ENCODE results near the gene VPS13D.
"Not testable (repeated sequence)": the region's sequence is repeated elsewhere in the genome, so short reads cannot be mapped to it uniquely, and the experiment has no call there.

Gene VPS13D

DNA sequence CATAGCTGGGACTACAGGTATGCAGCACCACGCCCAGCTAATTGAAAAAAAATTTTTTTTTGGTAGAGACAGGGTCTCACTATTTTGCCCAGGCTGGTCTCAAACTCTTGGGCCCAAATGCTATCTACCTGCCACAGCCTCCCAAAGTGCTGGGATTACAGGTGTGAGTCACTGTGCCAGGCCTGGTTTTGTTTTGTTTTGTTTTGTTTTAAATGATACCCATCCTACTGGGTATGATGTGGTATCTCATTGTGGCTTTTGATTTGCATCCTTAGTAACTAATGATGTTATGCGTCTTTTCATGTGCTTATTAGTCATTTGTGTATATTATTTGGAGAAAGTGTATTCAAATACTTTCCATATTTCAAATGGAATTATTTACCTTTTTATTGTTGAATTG is 142.3 kb downstream of the VPS13D start:
- no peak for DNase-seq

GRCh38 chr1:12372761-12373160 is 142.9 kb downstream of the VPS13D start:
- DNase-seq: no peak

DNA sequence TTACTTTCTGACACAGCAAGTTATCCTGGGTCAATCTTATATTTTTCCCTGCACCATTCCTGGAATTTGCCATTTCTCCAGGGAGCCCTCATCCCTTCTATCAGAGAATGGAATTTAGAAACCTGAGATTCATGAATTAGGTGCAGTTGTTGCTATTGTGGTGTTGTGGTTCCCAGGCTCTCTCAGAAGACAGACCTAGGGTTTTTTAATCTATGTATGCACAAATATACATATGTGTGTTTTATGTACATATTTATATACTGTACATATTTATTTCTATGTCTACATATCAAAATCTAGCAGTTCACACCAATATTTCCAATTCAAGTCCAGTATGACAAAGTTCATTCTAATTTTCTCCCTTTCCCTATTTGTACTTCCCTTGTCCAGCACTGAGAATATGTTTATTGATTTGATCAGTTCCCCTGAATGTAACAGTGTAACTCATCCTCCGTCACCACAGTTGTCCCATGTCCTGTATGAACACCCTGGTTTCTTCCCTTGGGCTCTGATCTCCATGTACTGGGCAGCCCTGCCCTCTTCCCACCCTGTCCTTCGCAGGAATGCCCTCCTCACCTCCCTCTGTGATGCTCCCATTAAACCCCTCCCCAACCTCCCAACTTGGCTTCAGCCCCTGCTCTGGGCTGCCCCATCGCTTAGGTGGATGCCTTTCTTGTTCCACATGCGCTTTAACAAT is 145.5 kb downstream of the VPS13D start:
- DNase-seq: no peak

DNA sequence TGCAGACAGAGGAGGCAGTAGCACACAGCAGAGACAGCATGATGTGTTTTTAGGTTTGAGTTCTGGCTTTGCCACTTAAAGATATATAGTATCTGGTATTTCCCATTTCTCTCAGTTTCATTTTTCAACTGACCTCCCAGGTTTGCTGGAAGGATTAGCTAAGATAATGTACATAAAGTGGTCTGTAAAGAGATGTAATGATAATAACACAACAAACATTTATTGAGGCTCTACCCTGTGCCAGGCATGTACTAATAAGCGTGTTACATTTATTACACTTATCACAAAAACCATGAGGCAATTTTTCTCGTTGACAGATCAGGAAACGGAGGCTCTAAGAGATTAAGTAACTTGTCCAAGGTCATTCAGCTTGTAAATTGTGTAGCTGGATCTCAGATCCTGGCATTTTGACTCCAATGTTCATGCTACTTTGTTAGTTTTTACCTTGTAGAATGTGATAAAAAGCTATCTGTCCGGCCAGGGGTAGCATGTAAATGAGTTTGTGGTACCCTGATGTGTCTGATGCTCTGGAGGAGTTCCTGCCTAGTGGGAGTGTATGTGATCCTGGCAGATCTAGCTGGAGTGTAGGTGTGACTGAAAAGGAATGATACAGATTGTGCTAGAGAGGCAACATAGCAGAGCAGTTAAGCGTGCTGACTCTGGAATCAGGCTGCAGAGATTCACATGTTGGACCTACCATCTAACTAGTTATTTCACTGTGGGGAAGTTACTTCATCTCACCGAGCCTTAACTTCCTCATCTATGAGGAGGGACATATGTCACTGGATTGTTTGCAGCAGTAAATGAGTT is 146.6 kb downstream of the VPS13D start:
- no peak for DNase-seq

DNA sequence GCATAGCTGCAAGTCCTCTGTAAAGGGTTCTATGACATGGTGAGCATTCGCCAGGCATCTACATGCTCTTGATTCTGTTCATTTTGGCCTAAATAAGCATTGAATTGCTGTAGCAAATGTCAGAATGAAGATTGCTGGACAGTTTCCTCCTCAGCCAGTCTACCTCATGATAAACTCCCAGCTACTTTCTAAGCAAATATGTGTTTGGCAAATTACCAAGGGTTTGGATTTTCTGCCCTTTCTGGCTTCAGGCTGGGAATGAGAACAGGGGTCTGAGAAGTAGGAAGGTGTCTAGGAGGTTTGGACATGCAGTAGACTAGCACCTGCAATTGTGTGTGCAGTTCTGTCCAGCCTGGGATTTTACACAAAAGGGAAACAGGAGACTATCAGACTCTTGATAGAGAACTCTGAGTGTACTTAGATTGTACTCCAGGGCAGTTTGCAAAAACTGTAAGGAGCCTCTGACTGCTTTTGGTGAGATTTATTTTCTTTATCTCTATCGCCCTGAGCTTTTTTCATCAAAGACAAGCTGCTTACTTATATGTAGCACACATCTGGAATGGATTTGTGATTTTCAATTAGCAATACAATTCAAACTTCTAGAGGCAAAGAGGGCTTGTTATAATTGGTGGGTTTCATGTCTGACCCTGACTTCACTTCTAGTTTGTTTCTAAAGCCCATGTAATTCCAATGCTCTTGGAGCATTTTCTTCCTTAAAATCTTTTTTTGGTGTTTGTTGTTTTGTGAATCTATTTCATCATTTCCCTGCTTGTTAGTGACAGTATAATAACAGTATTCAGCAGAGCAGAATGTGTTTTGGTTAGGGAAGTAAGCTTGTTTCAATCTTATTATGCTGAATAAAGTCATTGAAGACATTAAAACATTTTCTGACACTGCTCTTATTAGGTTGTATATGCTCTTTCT is 150.8 kb downstream of the VPS13D start:
- no peak for DNase-seq

GRCh38 chr1:12383001-12383400 is 153.2 kb downstream of the VPS13D start:
- no peak for DNase-seq

DNA sequence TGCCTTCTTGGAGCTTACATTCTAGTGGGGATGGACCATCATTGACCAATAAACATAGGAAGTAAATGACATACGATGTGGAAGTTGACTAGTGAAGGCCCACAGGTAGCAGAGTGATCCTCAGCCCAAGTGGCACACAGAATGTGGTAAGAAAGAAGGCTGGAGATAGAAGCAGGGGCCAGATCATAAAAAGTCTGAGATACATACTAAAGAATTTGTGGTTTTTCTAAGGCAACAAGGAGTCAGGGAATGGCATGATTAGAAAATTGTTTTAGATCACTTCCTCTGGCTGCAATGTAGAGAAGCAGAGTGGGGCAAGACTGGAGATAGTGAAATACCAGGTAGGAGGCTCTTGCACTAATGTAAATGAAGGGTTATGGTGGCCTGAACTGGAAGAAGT is 154.0 kb downstream of the VPS13D start:
- DNase-seq: no peak

DNA sequence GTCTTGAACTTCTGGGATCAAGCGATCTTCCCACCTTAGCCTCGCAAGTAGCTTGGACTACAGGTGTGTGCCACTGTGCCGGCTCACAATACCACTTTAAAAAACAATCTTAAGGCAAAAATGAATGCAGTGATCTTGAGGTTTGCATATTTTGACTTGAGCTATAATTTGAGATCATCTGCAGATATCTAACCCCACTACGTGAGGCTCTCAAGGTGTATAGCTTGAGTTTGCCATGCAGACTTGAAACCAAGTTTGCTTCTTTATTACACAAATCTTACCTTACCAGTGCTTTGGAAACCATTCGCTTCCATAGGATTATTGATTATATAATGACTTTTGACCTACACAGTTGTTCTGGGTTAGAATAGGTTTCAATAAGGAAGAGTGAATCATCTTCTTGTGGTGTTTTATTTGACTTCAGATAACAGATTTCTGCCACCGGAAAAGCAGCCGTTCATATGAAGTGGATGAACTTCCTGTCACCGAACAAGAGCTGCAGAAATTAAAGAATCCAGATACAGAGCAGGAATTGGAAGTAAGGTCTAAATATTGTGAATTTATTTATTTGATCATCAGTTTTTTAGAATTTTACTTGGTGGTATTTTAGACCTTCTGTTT is 155.1 kb downstream of the VPS13D start:
- no peak for DNase-seq

GRCh38 chr1:12386130-12386529 is 156.3 kb downstream of the VPS13D start:
- DNase-seq: no peak

DNA sequence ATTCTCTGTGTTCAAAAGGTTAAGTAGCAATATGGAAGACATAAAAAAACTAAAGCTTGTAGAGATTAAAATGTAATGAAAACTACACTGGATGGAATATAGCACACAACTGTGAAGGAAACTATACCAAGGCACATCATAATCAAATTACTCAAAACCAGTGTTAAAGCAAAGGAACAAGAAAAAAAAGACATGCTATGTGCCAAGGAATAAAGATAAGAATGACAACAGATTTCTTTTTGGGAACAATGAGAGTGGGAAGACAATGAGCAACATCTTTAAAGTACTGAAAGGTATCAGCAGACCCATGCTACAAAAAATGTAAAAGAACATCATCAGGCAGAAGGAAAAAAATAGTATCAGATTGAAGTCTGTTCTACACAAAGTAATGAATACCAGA is 157.8 kb downstream of the VPS13D start:
- no peak for DNase-seq

DNA sequence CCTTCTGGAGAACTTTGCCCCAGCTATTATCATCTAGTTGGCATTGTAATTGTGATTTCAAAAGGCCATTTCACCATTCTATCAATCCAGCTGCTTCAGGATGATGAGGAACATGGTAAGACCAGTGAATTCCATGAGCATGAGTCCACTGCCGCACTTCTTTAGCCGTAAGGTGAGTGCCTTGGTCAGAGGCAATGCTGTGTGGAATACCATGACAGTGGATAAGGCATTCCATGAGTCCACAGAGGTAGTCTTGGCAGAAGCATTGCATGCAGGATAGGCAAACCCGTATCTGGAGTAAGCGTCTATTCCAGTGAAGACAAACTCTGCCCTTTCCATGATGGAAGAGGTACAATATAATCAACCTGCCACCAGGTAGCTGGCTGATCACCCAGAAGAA is 160.5 kb downstream of the VPS13D start:
- not testable (repeated sequence) for DNase-seq

DNA sequence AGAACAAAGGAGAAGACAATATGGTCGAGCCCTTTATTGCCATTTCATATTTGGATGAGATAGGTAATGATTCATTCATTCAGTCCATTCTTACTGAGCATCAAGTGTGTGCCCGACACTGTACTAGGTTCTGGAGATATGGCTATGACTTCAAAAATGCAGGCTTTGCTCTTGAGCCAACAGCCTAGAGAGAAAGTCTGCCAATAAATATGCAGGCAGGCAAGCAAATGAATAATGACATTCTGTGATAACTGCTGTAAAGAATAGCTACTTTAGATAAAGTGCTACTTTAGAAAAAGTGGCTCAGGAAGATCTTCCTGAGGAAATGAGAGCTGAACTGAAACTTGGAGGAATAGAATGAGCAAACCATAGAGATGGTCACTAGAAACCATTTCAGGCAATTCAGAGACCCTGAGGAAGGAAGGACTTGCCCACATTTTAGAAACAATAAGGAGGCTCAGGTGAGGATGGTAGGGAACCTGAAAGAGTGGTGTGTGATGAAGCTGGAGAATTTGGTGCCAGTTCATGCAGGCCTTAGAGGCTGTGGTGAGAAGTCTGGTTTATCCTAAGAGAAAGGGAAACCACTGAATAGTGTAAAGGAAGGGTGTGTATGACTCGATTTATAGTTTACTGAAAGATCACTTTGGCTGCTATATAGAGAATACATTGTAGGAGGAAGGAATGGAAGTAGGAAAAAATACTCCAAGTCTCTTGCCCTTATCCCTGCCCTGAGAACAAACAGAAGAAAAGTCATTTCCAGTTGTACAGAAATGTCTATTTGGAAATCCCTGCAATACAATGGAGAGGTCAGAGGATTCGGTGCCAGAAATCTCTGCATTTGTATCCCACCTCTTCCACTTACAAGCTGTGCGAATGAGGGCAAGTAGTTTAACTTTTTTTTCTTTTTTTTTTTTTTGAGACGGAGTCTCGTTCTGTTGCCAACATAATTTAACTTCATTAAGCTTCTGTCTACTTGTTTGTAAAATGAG is 167.9 kb downstream of the VPS13D start:
- DNase-seq: no peak

GRCh38 chr1:12398479-12398878 is 168.6 kb downstream of the VPS13D start:
- DNase-seq: no peak

DNA sequence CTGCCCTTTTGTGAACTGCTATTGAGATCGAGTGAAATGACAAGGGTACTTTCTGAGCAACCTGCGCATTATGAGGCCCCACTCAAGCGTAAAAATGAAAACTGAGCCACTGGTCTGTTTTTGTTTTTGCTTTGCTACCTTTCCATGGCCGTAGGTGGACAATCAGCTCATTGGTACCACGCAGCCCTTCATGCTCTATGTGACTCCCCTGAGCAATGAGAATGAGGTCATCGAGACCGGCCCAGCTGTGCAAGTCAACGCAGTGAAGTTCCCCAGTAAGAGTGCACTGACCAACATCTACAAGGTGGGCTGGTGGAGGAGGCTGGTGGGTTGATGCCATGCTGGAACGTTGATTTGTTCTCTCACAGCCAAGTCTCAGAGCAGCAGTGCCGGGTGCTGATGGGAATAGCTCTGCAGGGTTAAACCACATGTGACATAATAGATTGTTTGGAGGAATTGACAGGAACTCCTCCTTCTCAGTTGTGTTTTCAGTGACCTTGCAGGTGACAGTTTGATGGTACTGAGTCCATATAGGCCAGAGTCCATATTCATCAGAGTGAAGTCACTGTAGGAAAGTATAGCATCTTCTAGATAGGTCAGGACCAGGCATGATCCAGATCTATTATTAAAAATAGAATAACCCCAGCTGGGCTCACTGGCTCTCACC is 170.3 kb downstream of the VPS13D start:
- DNase-seq: no peak

GRCh38 chr1:12402159-12402673 is 172.4 kb downstream of the VPS13D start:
- peak; percentile 36 for DNase-seq

GRCh38 chr1:12402842-12403241 is 173.0 kb downstream of the VPS13D start:
- DNase-seq: no peak

DNA sequence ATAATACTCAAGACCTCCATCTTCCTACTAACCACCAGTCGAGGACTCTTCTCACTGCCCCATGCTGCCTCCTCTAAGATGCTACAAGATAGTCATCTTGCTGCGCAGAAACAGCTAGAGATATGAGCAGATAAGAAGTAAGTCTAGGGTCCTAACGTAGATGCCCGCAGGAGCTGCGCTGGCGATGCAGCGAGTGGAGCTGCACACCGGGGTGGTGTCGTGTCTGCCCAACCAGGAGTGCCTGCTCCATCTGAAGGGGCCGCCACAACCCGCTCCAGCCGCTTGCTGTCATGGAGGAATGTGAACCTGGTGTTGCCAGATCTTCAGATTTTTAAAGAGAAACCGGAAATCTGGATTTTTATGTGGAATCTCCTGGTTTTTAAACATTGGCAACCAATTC is 175.1 kb downstream of the VPS13D start:
- no peak for DNase-seq

GRCh38 chr1:12405325-12406210 is 175.7 kb downstream of the VPS13D start:
- DNase-seq: no peak

DNA sequence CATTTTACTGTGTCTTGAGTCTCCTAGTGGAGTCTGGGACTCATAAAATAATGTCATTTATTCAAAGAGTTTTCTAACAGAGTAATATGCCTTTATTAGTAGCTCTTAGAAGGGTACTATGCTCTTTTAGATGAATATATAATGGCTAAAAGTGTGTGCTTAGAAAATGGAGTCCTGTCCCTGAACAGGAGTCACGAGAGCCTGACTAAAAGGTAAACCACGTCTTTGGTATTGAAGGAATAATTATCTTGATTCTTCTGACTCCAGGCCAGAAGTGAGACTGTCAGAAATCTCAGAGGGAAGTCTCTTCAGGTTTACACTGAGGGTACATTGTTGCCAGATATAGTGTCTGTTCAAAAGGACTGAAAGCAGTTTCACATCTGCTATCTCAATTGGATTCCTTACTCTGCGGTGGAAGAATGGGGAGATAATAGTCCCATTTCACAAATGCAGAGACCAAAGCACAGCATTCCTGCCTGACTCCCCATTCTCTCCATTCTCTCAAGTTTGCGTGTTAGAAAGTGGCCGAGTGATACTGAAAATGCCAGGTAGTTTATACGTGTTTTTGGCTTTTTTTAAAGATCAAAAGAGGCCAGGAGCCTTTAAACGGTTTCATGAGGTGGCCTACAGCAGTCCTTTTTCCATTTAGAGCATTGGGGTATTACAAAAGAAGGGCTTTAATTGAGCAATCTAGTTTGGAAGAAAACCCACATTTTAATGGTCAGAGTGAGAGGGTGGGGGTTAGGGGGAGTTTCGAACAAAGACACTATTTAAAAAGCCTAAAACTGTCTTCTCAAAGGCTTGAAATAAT is 176.6 kb downstream of the VPS13D start:
- no peak for DNase-seq

All from NCI-H146 (cell line).